Transverse colon (tissue), 4 donors: Measurements from ENCODE around the gene PLXNB2.

Experiments
- CTCF ChIP-seq, 5 experiments: fragments of 200-600 bp in 3 of 5; fragments of 450-650 bp in 2 of 5; sonication (generic) in 3 of 5; IDR thresholded peaks; 1 replicate in 2 of 5; 2 replicates in 3 of 5; pipeline ENCODE4 v1.5.1; 2016 to 2017; ENCODE audit warnings: antibody characterized with exemption in 5 of 5, inconsistent platforms in 3 of 5, mild to moderate bottlenecking in 2 of 5, moderate library complexity in 1 of 5
- EP300 ChIP-seq: sonication (generic); formaldehyde crosslinking; IDR thresholded peaks from one replicate; pipeline ENCODE4 v1.6.1; 2017; ENCODE audit warnings: antibody characterized with exemption, low read depth
- POLR2A ChIP-seq: fragments of 450-650 bp; IDR thresholded peaks from one replicate; pipeline ENCODE4 v1.6.1; 2016; ENCODE audit warnings: antibody characterized with exemption, mild to moderate bottlenecking, moderate library complexity
- POLR2AphosphoS5 ChIP-seq, 3 donors: sonication (generic); formaldehyde crosslinking; IDR thresholded peaks; one replicate each; pipeline ENCODE4 v1.6.1; 2016; ENCODE audit warnings: antibody characterized with exemption in 3 of 3

GRCh38 chr22:50233223-50233622 is 74.2 kb downstream of the PLXNB2 start:
- TF ChIP-seq CTCF (IDR thresholded peaks at IDR 0.05) (no peak), POLR2AphosphoS5 (IDR thresholded peaks at IDR 0.05) (no peak), POLR2A (no peak), EP300 (no peak)
